GM12892 (cell line): ENCODE data around the gene DHRS7B.

Experiments used
- POLR2A ChIP-seq: IDR thresholded peaks from 2 replicates; pipeline ENCODE4 v1.6.1; 2011; ENCODE audit warnings: low read depth, low read length, control low read depth
- POLR2AphosphoS5 ChIP-seq: IDR thresholded peaks from 2 replicates; pipeline ENCODE4 v1.6.1; 2011; ENCODE audit warnings: low read depth, low read length, control low read depth

DNA sequence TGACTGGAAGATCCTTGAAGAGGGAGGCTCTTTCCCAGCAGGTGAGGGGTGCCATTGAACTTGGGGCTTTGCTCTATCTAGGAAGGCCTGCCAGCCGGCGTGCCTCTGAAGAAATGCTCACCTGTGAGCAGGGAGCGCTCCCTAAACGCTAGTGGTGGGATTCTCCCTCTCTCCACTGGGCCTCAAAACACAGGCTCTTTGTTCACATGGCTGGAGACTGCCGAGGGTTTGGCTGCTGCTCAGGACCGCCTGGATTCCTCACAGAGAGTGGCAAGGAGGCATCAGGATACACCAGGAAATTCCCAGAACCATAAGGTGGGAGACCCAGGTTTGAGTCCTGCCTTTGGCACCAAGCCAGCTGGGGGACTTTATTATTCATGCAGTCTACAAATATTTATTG is 104.8 kb downstream of the DHRS7B start:
- no peak for TF ChIP-seq POLR2AphosphoS5
- no peak for TF ChIP-seq POLR2A
